Effector memory CD4-positive, alpha-beta T cell (primary cell): ENCODE measurements around the gene DISP3.
"Not testable (repeated sequence)": the region's sequence is repeated elsewhere in the genome, so short reads cannot be mapped to it uniquely, and the experiment has no call there.

Experiments
- DNase-seq, 3 donors: peaks; one replicate each; pipeline ENCODE4 v3.0.0-alpha.2; 2020
- H3K27ac ChIP-seq: 2 replicates; pipeline ENCODE4 v1.7.0; 2013; ENCODE audit warnings: mild to moderate bottlenecking, low read length, moderate library complexity; ENCODE audit not compliant: insufficient read depth, poor library complexity, severe bottlenecking
- H3K27me3 ChIP-seq: replicated peaks from 2 replicates; pipeline ENCODE4 v1.7.0; 2013; ENCODE audit warnings: mild to moderate bottlenecking, low read length; ENCODE audit not compliant: insufficient read depth, control insufficient read depth, poor library complexity, severe bottlenecking
- H3K36me3 ChIP-seq: 2 replicates; pipeline ENCODE4 v1.7.0; 2013; ENCODE audit warnings: mild to moderate bottlenecking, low read length, moderate library complexity; ENCODE audit not compliant: control insufficient read depth, insufficient read depth
- H3K4me1 ChIP-seq: 2 replicates; pipeline ENCODE4 v1.7.0; 2013; ENCODE audit warnings: low read length, mild to moderate bottlenecking; ENCODE audit not compliant: control insufficient read depth, insufficient read depth, poor library complexity, severe bottlenecking
- H3K4me3 ChIP-seq: 2 replicates; pipeline ENCODE4 v1.7.0; 2013; ENCODE audit warnings: low read length, low read depth, mild to moderate bottlenecking; ENCODE audit not compliant: insufficient read depth, poor library complexity, severe bottlenecking
- H3K9me3 ChIP-seq: 2 replicates; pipeline ENCODE4 v1.7.0; 2013; ENCODE audit warnings: mild to moderate bottlenecking, low read length, moderate library complexity; ENCODE audit not compliant: control insufficient read depth

DISP3 gene

GRCh38 chr1:11569954-11570353 is 91.0 kb downstream of the DISP3 start:
- Histone ChIP-seq H3K27me3 (no peaks in the 10 kb centered on the region), H3K9me3 (no peaks in the 10 kb centered on the region), H3K36me3 (no peaks in the 10 kb centered on the region), H3K27ac (no peak overlapping the region), H3K4me3 (no peak overlapping the region), H3K4me1 (no peaks in the 10 kb centered on the region)
- no peak for DNase-seq

- no peaks in the 10 kb centered on the region for H3K4me1 ChIP-seq
- no peak overlapping the region for H3K4me3 ChIP-seq
- no peaks in the 10 kb centered on the region for H3K27me3 ChIP-seq
- H3K36me3 ChIP-seq, result no peaks in the 10 kb centered on the region
- no peak overlapping the region for H3K27ac ChIP-seq
- DNase-seq, result no peak
- H3K9me3 ChIP-seq, result no peaks in the 10 kb centered on the region
Measured at GRCh38 chr1:11570821-11571380, 91.9 kb downstream of the DISP3 start.

- no peak for DNase-seq
- H3K27me3 ChIP-seq, result no peaks in the 10 kb centered on the region
- H3K36me3 ChIP-seq, result no peaks in the 10 kb centered on the region
- H3K4me3 ChIP-seq, result no peak overlapping the region
- no peaks in the 10 kb centered on the region for H3K9me3 ChIP-seq
- no peak overlapping the region for H3K27ac ChIP-seq
- no peaks in the 10 kb centered on the region for H3K4me1 ChIP-seq
Measured at GRCh38 chr1:11571906-11572616, 93.1 kb downstream of the DISP3 start.

- no peak for DNase-seq
- H3K27me3 ChIP-seq, result no peaks in the 10 kb centered on the region
- H3K4me3 ChIP-seq, result no peak overlapping the region
- H3K4me1 ChIP-seq, result no peaks in the 10 kb centered on the region
- no peak overlapping the region for H3K27ac ChIP-seq
- no peaks in the 10 kb centered on the region for H3K9me3 ChIP-seq
- no peaks in the 10 kb centered on the region for H3K36me3 ChIP-seq
Measured at GRCh38 chr1:11573116-11573692, 94.2 kb downstream of the DISP3 start.

GRCh38 chr1:11575553-11575952 is 96.6 kb downstream of the DISP3 start:
- H3K27ac ChIP-seq, result no peak overlapping the region
- no peaks in the 10 kb centered on the region for H3K27me3 ChIP-seq
- no peaks in the 10 kb centered on the region for H3K9me3 ChIP-seq
- no peaks in the 10 kb centered on the region for H3K4me1 ChIP-seq
- H3K4me3 ChIP-seq, result no peak overlapping the region
- DNase-seq, result no peak
- H3K36me3 ChIP-seq, result no peaks in the 10 kb centered on the region

GRCh38 chr1:11576109-11576875 is 97.3 kb downstream of the DISP3 start:
- H3K27me3 ChIP-seq, result no peaks in the 10 kb centered on the region
- no peaks in the 10 kb centered on the region for H3K9me3 ChIP-seq
- H3K4me3 ChIP-seq, result no peak overlapping the region
- H3K27ac ChIP-seq, result no peak overlapping the region
- DNase-seq, result no peak
- H3K36me3 ChIP-seq, result no peaks in the 10 kb centered on the region
- H3K4me1 ChIP-seq, result no peaks in the 10 kb centered on the region

GRCh38 chr1:11578004-11578403 is 99.0 kb downstream of the DISP3 start:
- H3K27me3 ChIP-seq, result no peaks in the 10 kb centered on the region
- H3K36me3 ChIP-seq, result no peaks in the 10 kb centered on the region
- no peaks in the 10 kb centered on the region for H3K9me3 ChIP-seq
- DNase-seq, result no peak
- no peak overlapping the region for H3K27ac ChIP-seq
- H3K4me1 ChIP-seq, result no peaks in the 10 kb centered on the region
- H3K4me3 ChIP-seq, result no peak overlapping the region

GRCh38 chr1:11579506-11579905 is 100.6 kb downstream of the DISP3 start:
- Histone ChIP-seq H3K9me3 (no peaks in the 10 kb centered on the region), H3K4me1 (no peaks in the 10 kb centered on the region), H3K27me3 (no peaks in the 10 kb centered on the region), H3K27ac (no peak overlapping the region), H3K36me3 (no peaks in the 10 kb centered on the region), H3K4me3 (no peak overlapping the region)
- no peak for DNase-seq

GRCh38 chr1:11580049-11580448 is 101.1 kb downstream of the DISP3 start:
- H3K27ac ChIP-seq, DNase-seq, H3K4me1 ChIP-seq, H3K36me3 ChIP-seq, H3K4me3 ChIP-seq, H3K27me3 ChIP-seq, H3K9me3 ChIP-seq: not testable (repeated sequence)

- H3K27me3 ChIP-seq, result no peaks in the 10 kb centered on the region
- no peak overlapping the region for H3K27ac ChIP-seq
- H3K36me3 ChIP-seq, result no peaks in the 10 kb centered on the region
- no peaks in the 10 kb centered on the region for H3K9me3 ChIP-seq
- no peak overlapping the region for H3K4me3 ChIP-seq
- DNase-seq, result no peak
- no peaks in the 10 kb centered on the region for H3K4me1 ChIP-seq
Measured at GRCh38 chr1:11581445-11581991, 102.6 kb downstream of the DISP3 start.
